Prostate gland (tissue), 2 donors: ENCODE data around the gene POLD2.

Experiments
- POLR2A ChIP-seq: fragments of 450-650 bp; IDR thresholded peaks from one replicate; pipeline ENCODE4 v1.6.1; 2016; ENCODE audit warnings: antibody characterized with exemption, mild to moderate bottlenecking
- POLR2AphosphoS5 ChIP-seq: sonication (generic); formaldehyde crosslinking; IDR thresholded peaks from one replicate; pipeline ENCODE4 v1.6.1; 2017; ENCODE audit warnings: antibody characterized with exemption
- TF ChIP-seq, protein P1 (sequence below), 4 experiments: fragments of 200-600 bp in 2 of 4; fragments of 450-650 bp in 2 of 4; sonication (generic) in 2 of 4; IDR thresholded peaks; 1 replicate in 3 of 4; 2 replicates in 1 of 4; pipeline ENCODE4 v1.5.1; 2016 to 2019; ENCODE audit warnings: antibody characterized with exemption in 4 of 4, mild to moderate bottlenecking in 2 of 4, moderate library complexity in 2 of 4

DNA sequence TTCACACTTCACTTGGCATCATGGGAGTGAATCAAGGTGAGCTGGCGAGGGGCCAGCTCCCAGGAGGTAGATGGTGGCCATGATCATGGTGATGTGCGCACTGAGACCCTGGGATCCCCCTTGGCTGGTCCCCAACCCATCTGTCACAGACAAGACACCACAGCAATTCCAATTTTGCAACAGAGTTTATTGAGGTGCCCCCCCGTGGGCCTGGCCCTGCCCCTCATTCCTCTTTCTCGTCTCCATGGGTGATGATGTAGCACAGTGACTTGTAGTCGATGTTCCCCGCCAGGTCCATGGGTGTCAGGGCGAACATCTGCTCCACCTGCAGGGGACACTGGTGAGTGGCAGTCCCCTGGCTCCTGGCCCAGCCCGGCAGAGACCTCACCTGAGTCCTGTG, 15.3 kb upstream of the POLD2 start:
- TF ChIP-seq POLR2A (no peak), POLR2AphosphoS5 (no peak)
- TF ChIP-seq, protein P1, sequence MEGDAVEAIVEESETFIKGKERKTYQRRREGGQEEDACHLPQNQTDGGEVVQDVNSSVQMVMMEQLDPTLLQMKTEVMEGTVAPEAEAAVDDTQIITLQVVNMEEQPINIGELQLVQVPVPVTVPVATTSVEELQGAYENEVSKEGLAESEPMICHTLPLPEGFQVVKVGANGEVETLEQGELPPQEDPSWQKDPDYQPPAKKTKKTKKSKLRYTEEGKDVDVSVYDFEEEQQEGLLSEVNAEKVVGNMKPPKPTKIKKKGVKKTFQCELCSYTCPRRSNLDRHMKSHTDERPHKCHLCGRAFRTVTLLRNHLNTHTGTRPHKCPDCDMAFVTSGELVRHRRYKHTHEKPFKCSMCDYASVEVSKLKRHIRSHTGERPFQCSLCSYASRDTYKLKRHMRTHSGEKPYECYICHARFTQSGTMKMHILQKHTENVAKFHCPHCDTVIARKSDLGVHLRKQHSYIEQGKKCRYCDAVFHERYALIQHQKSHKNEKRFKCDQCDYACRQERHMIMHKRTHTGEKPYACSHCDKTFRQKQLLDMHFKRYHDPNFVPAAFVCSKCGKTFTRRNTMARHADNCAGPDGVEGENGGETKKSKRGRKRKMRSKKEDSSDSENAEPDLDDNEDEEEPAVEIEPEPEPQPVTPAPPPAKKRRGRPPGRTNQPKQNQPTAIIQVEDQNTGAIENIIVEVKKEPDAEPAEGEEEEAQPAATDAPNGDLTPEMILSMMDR (IDR thresholded peaks at IDR 0.05): no peak
